HG03457 (cell line): Measurements from ENCODE around the gene DRG2.

Experiments used
- ATAC-seq: cut with Tn5 transposase; IDR thresholded peaks from one replicate; pipeline ENCODE4 v1.9.1; 2021; ENCODE audit warnings: moderate number of reproducible peaks; ENCODE audit not compliant: unreplicated experiment

The DRG2 gene

GRCh38 chr17:18142417-18142816, 54.7 kb downstream of the DRG2 start:
- ATAC-seq = no peak

- ATAC-seq = no peak
Measured at GRCh38 chr17:18143044-18143936, 55.5 kb downstream of the DRG2 start.

- ATAC-seq = no peak
Measured at GRCh38 chr17:18144261-18144660, 56.5 kb downstream of the DRG2 start.

- no peak for ATAC-seq
Measured at GRCh38 chr17:18144855-18145254, 57.1 kb downstream of the DRG2 start.

GRCh38 chr17:18145811-18146210, 58.1 kb downstream of the DRG2 start:
- ATAC-seq = no peak

GRCh38 chr17:18146259-18146658, 58.5 kb downstream of the DRG2 start:
- no peak for ATAC-seq

GRCh38 chr17:18146980-18147379, 59.2 kb downstream of the DRG2 start:
- no peak for ATAC-seq

GRCh38 chr17:18148586-18148985, 60.8 kb downstream of the DRG2 start:
- ATAC-seq = no peak

GRCh38 chr17:18151290-18151689, 63.5 kb downstream of the DRG2 start:
- ATAC-seq = no peak

GRCh38 chr17:18155179-18155578, 67.4 kb downstream of the DRG2 start:
- no peak for ATAC-seq

GRCh38 chr17:18156171-18156975, 68.6 kb downstream of the DRG2 start:
- no peak for ATAC-seq

GRCh38 chr17:18156976-18157280, 69.2 kb downstream of the DRG2 start:
- no peak for ATAC-seq
